GM13976 (cell line): ENCODE data around the gene NUDT21.
"Not testable (repeated sequence)": the region's sequence is repeated elsewhere in the genome, so short reads cannot be mapped to it uniquely, and the experiment has no call there.

Source experiments
- DNase-seq: peaks from one replicate; pipeline ENCODE4 v3.0.0; 2012; ENCODE audit warnings: low spot score
- in situ Hi-C: fragments of 300-500 bp; cut with MboI; formaldehyde crosslinking; loops from one replicate; pipeline ENCODE4 v1.12.0; 2022; ENCODE audit warnings: low sequenced_read_pairs, mixed read lengths, inconsistent platforms; ENCODE audit not compliant: unreplicated experiment
- TF ChIP-seq, protein P1 (sequence below): IDR thresholded peaks from 2 replicates; pipeline ENCODE4 v1.5.1; 2012; ENCODE audit warnings: borderline replicate concordance, mild to moderate bottlenecking; ENCODE audit not compliant: insufficient read depth; ENCODE audit errors: extremely low read depth, missing control alignments, control extremely low read depth

NUDT21 gene

DNA sequence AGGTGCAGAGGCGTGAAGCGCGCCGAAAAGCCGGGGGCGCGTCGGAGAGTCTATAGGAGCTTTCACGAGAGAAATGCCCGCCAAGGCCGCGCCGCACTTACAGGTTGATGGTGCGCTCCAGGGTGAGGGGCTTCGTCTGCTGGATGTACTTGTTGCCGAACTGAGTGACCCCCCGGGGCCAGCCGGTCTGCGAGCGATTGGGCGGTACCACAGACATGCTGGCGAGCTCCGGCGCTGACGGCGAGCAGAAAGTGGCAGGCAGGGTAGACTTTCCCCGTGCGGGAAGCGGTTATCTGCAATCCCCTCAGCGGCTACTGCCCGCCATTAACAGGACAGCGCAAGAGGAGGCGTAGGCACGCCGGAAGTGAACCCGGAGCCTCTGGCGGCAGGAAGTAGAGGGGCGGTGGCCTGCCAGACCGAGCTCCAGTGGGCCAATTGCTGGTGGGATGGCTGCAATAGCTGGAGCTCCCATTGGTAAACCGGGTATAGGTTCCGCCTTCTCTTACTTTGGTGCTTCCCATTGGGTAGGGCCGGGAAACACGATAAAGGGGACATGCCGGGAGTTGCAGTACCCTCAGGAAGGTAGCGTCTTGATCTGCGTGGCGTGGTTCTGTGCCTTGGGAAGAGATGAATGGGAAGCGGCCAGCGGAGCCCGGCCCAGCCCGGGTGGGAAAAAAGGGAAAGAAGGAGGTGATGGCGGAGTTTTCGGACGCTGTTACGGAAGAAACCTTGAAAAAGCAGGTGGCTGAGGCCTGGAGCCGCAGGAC is at the start of gene NUDT21, which contains the start of gene OGFOD1:
Gene NUDT21 (minus strand): TSS at position 347 of the 767 bp plus-strand sequence. CDS start 130 bp downstream, at position 217.
Gene OGFOD1 (plus strand): TSS at position 569 of the 767 bp plus-strand sequence. CDS start 59 bp downstream, at position 628.
- DNase-seq = peak; percentile 99
- in situ Hi-C loops = no loop called here
- TF ChIP-seq, protein P1, sequence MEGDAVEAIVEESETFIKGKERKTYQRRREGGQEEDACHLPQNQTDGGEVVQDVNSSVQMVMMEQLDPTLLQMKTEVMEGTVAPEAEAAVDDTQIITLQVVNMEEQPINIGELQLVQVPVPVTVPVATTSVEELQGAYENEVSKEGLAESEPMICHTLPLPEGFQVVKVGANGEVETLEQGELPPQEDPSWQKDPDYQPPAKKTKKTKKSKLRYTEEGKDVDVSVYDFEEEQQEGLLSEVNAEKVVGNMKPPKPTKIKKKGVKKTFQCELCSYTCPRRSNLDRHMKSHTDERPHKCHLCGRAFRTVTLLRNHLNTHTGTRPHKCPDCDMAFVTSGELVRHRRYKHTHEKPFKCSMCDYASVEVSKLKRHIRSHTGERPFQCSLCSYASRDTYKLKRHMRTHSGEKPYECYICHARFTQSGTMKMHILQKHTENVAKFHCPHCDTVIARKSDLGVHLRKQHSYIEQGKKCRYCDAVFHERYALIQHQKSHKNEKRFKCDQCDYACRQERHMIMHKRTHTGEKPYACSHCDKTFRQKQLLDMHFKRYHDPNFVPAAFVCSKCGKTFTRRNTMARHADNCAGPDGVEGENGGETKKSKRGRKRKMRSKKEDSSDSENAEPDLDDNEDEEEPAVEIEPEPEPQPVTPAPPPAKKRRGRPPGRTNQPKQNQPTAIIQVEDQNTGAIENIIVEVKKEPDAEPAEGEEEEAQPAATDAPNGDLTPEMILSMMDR = no peak

DNA sequence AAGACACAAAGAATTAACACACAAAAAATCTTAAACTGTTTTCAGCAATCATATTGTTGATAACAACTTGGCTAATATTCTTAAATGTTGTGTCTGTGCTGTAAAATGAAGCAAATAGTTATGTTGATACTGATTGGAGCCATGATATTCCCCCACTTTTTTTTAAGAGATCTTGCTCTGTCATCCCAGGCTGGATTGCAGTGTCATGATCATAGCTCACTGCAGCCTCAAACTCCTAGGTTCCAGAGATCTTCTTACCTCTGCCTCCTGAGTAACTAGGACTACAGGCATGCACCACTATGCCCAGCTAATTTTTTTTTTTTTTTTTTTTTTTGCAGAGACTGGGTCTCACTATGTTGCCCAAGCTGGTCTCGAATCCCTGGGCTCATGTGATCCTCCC is 42.7 kb upstream of the NUDT21 start:
- DNase-seq = no peak
- in situ Hi-C loops = no loop called here
- TF ChIP-seq, protein P1 = no peak

GRCh38 chr16:56493126-56493525 is 42.0 kb upstream of the NUDT21 start:
- in situ Hi-C loops = no loop called here
- TF ChIP-seq, protein P1 = no peak
- no peak for DNase-seq

- DNase-seq = no peak
- in situ Hi-C loops = no loop called here
- TF ChIP-seq, protein P1 = no peak
These were observed 40.6 kb upstream of the NUDT21 start for GRCh38 chr16:56491657-56492261.

DNA sequence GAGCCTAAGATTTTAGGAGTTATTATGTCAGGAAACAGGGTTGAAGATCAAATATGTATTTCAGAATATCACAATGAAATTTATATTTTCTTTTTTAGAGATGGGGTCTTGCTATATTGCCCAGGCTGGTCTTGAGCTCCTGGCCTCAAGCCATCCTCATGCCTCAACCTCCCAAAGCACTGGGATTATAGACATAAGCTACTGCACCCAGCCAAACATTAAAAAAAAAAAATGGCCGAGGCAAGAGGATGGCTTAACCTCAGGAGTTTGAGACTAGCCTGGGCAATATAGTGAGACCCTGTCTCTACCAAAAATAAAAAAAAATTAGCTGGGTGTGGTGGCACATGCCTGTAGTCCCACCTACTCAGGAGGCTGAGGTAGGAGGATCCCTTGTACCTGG is 37.7 kb upstream of the NUDT21 start:
- in situ Hi-C loops, DNase-seq: not testable (repeated sequence)

GRCh38 chr16:56488035-56488434 is 36.9 kb upstream of the NUDT21 start:
- in situ Hi-C loops = no loop called here
- DNase-seq = no peak
- TF ChIP-seq, protein P1 = no peak

DNA sequence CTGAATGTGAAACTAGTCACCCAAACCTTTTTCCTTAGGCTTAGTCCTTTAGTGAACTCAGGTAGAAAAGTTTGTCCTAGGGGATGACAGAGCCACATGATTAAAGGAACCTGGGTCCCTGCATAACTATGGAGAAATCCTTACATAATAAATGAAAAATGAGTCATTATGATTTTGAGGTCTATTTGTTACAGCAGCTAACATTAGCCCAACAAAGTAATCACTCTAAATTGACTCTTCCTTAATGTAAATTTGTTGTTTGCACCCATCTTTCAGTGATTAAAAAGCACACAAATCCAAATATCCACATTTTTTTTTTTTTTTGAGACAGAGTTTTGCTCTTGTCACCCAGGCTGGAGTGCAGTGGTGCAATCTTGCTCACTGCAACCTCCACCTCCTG is 32.3 kb upstream of the NUDT21 start:
- DNase-seq = no peak
- in situ Hi-C loops = no loop called here
- TF ChIP-seq, protein P1 = no peak
